ENCODE results near the gene PLA1A. TPM values are rescaled to one million over a fixed set of nuclear protein-coding genes. Genes with fewer than 3 reads are reported as not detected.

PLA1A gene
- total and polyA plus RNA-seq, 10 of the 15 experiments (the other 5 are each of a cell fraction or from before 2014, with no cell fraction given) = 2.9 to 106 (median 4.8) TPM

DNA sequence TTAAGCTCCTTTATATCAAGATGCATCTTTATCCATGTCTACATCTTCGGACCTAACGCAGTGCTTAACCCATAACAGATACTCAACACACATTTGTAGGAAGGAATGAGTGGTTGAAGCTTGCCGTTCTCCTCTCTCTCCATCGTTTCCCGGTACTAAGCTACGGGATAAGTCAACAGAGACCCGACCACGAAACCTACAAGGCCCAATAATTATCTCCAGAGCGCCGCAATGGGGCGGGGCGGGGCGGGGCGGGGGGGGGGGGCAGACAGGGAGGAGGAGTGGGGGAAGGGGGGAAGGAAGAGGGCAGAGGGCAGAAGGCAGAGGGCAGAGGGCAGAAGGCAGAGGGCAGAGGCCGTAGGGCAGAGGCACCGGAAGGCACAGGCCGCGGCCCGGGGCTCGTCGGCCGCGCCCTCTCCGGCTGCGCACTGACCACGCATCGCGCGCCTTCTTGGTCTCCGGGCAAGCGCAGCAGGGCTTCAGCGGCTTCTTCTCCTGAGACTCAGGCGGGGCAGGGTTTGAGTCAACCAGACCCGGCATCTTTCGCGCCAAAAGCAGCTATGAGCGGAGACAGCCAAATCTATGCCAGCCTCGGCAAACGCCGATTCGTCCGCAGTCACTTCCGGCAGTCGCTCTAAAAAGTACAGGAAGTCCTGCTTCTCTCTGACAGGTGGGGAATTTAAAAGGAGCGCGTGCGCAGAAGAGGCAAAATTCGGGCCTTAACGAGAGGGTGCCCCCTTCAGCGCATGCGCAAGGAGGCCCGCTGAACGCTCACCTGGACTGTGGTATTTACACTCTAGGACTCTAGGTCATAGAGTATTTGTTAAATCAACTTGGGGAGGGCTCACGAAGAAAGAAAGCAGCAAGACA is 79.3 kb downstream of the PLA1A start, which contains the start of gene COX17 (continued):
- TF ChIP-seq MYC (IDR thresholded peaks at IDR 0.05; ENCODE audit: insufficient read depth, insufficient read length, insufficient replicate concordance, low read length, severe bottlenecking) (no peak), CREM (IDR thresholded peaks at IDR 0.05; ENCODE audit: low read depth) (peak; percentile 22; the same call in 1 of the 2 replicates), BMI1 (IDR thresholded peaks at IDR 0.05; ENCODE audit: borderline replicate concordance) (no peak), TBL1XR1 (IDR thresholded peaks at IDR 0.05; ENCODE audit: low read depth, low read length) (0 out of 2 replicates have a peak, but pooled peaks have one; percentile 54), BHLHE40 (IDR thresholded peaks at IDR 0.05; ENCODE audit: borderline replicate concordance in 1 of 2, low read depth in 2 of 2, low read length in 1 of 2) (peak in 1 of 2 experiments; percentile 13; a peak in 1 of 4 replicates), BRCA1 (IDR thresholded peaks at IDR 0.05; ENCODE audit: low read depth, low read length) (no peak), LARP7 (IDR thresholded peaks at IDR 0.05) (no peak), SUZ12 (IDR thresholded peaks at IDR 0.05; ENCODE audit: unreplicated experiment) (no peak), SMARCA5 (IDR thresholded peaks at IDR 0.05) (no peak), ZSCAN29 (IDR thresholded peaks at IDR 0.05) (no peak), HDGF (IDR thresholded peaks at IDR 0.05) (no peak; the same call in 1 of the 2 replicates), JUNB (IDR thresholded peaks at IDR 0.05) (no peak; the same call in 1 of the 2 replicates), SUPT20H (IDR thresholded peaks at IDR 0.05; ENCODE audit: borderline replicate concordance, control insufficient read depth, low read depth, low read length) (no peak), NR2F1 (conservative IDR thresholded peaks at IDR 0.05) (peak; percentile 98)
- TF ChIP-seq, protein P1, sequence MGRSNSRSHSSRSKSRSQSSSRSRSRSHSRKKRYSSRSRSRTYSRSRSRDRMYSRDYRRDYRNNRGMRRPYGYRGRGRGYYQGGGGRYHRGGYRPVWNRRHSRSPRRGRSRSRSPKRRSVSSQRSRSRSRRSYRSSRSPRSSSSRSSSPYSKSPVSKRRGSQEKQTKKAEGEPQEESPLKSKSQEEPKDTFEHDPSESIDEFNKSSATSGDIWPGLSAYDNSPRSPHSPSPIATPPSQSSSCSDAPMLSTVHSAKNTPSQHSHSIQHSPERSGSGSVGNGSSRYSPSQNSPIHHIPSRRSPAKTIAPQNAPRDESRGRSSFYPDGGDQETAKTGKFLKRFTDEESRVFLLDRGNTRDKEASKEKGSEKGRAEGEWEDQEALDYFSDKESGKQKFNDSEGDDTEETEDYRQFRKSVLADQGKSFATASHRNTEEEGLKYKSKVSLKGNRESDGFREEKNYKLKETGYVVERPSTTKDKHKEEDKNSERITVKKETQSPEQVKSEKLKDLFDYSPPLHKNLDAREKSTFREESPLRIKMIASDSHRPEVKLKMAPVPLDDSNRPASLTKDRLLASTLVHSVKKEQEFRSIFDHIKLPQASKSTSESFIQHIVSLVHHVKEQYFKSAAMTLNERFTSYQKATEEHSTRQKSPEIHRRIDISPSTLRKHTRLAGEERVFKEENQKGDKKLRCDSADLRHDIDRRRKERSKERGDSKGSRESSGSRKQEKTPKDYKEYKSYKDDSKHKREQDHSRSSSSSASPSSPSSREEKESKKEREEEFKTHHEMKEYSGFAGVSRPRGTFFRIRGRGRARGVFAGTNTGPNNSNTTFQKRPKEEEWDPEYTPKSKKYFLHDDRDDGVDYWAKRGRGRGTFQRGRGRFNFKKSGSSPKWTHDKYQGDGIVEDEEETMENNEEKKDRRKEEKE (IDR thresholded peaks at IDR 0.05) = no peak
- TF ChIP-seq, protein P2, sequence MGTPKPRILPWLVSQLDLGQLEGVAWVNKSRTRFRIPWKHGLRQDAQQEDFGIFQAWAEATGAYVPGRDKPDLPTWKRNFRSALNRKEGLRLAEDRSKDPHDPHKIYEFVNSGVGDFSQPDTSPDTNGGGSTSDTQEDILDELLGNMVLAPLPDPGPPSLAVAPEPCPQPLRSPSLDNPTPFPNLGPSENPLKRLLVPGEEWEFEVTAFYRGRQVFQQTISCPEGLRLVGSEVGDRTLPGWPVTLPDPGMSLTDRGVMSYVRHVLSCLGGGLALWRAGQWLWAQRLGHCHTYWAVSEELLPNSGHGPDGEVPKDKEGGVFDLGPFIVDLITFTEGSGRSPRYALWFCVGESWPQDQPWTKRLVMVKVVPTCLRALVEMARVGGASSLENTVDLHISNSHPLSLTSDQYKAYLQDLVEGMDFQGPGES (IDR thresholded peaks at IDR 0.05) = 0 out of 2 replicates have a peak, but pooled peaks have one; percentile 27
- TF ChIP-seq, protein P3, sequence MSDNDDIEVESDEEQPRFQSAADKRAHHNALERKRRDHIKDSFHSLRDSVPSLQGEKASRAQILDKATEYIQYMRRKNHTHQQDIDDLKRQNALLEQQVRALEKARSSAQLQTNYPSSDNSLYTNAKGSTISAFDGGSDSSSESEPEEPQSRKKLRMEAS (IDR thresholded peaks at IDR 0.05; ENCODE audit: low read depth, low read length) = peak; percentile 76
- TF ChIP-seq, protein P4, sequence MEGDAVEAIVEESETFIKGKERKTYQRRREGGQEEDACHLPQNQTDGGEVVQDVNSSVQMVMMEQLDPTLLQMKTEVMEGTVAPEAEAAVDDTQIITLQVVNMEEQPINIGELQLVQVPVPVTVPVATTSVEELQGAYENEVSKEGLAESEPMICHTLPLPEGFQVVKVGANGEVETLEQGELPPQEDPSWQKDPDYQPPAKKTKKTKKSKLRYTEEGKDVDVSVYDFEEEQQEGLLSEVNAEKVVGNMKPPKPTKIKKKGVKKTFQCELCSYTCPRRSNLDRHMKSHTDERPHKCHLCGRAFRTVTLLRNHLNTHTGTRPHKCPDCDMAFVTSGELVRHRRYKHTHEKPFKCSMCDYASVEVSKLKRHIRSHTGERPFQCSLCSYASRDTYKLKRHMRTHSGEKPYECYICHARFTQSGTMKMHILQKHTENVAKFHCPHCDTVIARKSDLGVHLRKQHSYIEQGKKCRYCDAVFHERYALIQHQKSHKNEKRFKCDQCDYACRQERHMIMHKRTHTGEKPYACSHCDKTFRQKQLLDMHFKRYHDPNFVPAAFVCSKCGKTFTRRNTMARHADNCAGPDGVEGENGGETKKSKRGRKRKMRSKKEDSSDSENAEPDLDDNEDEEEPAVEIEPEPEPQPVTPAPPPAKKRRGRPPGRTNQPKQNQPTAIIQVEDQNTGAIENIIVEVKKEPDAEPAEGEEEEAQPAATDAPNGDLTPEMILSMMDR (IDR thresholded peaks at IDR 0.05 in 2 of 3, conservative IDR thresholded peaks at IDR 0.05 in 1 of 3; ENCODE audit: control insufficient read depth in 2 of 3, extremely low read depth in 1 of 3, insufficient read depth in 1 of 3, low read depth in 3 of 3, low read length in 3 of 3) = no peak
- TF ChIP-seq, protein P5, sequence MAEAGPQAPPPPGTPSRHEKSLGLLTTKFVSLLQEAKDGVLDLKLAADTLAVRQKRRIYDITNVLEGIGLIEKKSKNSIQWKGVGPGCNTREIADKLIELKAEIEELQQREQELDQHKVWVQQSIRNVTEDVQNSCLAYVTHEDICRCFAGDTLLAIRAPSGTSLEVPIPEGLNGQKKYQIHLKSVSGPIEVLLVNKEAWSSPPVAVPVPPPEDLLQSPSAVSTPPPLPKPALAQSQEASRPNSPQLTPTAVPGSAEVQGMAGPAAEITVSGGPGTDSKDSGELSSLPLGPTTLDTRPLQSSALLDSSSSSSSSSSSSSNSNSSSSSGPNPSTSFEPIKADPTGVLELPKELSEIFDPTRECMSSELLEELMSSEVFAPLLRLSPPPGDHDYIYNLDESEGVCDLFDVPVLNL (IDR thresholded peaks at IDR 0.05; ENCODE audit: low read depth, low read length) = peak; percentile 76; the same call in 1 of the 2 replicates

All from GM12878 (cell line).